HCEC 1CT (cell line): ENCODE results near the gene LCN1.
A peak's percentile ranks its signal among the peaks of the same experiment; 100 is the strongest.

Source experiments
- DNase-seq: peaks from one replicate; pipeline ENCODE4 v3.0.0-alpha.2; 2017

LCN1 gene

DNA sequence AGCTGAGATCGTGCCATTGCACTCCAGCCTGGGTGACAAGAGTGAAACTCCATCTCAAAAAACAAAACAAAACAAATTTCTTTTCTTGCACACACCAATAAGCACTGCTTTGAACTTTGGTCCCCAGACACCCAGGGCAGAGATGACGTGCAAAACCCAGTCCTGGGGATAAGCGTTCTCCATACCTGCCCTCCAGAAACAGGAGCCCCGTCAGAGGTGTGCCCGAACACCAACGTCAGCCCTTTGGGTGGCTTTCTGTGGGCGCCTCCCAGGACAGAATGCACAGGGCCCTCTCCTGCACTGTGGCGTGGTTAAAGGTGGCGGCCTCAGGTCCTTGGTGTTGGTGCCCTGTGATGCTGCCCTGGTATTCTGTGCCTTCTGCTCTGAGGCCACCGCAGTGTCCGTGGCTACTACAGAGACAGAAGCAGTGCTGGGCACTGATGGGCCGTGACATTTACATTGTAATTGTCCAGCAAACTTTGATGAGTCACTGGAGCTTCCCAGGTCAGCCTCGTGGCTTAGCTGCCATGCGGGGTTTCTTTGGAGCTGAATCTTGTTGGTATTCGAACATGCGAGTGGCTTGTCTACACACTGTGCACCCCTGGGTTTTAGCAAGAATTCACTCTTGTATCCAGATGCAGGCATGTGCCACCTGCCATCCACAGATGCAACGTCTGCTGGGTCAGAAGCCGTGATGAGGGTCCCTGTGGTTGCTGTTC is 31.9 kb upstream of the LCN1 start:
- DNase-seq = no peak

DNA sequence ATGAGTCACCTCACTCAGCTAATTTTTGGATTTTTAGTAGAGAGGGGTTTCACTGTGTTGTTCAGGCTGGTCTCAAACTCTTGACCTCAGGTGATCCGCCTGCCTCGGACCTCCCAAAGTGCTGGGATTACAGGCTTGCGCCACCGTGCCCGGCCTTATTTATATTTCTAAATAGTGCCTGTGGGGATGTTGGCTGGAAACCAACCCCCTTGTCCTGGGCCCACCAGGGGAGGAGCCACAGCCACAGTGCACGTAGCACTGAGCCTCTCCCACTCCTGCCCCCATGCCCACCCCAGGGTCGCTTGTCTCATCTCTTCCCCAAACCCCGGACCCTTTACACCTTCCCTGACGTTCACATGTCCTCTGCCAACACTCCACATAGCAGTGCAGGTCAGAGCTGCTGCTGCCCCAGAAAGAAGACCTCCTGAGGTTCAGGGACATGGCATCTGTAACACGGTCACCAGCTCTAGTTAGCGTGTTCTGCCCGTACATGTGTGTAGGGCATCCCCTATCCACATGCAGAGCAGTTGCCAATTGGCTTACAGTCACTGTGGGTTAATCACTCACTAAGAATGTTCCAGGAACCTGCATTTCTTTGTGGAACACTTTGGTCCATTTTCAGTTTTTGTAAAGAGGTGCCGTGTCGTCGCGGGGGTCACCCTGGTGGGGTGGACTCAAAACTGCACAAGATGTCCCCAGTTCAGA is 30.9 kb upstream of the LCN1 start:
- DNase-seq = no peak

DNA sequence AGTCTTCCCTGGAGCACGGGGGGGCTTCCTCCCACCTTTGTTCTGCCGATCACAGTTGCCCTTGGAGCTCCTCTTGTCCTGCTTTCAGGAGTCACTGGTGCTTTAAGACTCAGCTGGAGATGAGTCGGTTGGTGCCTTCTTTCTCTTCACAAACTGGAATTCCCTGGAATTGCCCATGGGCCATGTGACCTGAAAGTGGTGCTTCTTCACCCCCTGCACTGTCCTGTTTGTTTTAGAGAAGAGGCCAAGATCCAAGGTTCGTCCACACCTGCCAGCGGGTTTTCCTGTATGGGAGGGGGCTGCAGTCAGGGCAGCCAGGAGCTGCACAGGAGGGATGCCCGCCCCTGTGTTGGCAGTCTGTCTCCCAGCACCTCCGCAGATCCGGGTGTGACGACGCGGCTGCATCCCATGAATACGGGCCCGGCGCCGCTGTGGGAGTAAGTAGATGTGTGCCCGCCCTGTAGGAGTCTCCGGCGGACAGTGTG is 30.2 kb upstream of the LCN1 start:
- DNase-seq = no peak

DNA sequence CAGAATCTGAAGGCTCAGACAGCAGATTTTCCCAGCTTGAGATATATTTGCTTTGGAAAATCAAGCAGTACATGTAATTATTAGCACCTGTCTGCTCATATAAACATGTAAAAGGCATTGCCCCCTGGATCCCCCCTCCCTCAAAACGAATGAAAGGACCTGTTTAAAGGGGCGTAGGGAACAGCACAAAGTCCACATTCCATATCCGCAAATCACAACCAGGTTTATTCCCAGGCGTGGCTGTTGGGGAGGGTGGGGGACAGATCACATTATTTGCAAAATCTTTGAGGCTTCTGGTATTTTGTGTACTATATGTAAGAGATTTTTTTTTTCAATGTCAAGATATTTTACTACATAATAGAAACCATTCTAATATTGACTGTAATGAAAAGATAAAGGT is 29.5 kb upstream of the LCN1 start:
- no peak for DNase-seq

DNA sequence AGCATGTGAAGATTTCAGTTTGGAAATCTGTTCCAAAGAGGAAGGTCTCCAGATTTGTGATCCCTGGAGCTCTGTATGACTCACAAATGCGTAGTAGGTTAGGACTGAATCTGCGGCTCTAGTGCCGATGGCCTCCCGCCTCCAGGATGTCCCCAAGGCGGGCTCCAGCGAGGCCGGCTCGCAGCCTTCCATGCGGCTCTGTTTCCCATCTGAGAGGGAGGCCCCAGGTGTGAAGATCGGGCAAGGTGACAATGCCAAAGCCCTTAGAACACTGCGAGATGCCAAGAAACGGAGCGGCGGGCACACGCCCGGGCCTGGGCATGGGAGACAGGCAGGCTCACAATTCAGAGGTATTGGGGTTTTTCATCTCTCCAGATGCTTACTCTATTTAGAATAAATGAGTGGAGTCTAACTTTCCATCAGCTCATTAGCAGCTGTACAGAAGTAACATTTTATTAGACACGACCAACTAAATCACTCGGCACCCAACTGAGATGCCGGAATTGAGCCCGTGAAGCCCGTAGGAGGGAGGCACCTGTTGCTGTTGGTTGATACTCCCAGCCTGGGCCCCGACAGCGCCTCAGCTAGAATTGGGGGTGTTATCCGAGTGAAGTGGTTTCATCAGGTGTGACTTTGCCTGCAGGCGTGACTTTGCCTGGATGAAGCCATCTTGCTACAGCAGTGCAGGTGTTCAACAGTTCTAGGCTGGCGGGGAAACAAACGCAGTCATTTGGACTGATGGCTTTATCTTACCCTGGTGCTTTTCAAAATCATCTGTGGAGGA is 28.2 kb upstream of the LCN1 start:
- DNase-seq = no peak

DNA sequence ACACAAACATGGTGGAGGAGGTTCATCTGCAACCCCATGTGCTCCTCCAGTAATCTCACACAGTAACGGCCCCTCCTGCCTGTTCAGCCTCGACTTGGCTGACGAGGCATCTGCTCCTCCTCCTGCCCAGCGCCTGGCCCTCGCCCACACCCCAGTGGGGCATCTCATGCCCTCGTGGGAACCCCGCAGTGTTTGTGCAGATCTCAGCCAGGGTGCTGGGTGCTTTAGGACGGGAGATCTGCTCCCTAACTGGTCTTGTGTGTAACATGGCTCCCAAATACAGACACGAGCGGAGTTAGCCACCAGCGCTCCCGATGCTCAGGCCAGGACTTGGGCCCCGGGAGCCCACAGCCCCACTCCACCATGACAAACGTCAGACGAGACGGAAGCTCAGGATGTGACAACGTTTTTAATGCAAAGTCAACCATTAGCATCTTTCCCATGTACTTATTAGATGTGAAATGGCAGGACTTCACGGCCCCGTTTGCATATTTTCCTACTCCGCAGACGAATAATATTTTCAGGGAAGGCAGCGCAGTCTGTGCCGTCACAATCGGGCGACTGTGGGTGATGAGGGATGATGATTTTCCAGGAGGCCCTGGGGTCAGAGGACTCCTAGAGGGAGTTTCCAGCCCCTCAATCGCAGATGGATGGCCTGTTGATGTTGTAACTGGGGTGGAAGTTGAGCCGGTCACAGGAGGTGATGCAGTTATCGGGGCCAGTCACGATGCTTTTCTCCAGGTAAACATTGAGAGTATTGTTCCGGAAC is 26.3 kb upstream of the LCN1 start:
- DNase-seq = no peak

DNA sequence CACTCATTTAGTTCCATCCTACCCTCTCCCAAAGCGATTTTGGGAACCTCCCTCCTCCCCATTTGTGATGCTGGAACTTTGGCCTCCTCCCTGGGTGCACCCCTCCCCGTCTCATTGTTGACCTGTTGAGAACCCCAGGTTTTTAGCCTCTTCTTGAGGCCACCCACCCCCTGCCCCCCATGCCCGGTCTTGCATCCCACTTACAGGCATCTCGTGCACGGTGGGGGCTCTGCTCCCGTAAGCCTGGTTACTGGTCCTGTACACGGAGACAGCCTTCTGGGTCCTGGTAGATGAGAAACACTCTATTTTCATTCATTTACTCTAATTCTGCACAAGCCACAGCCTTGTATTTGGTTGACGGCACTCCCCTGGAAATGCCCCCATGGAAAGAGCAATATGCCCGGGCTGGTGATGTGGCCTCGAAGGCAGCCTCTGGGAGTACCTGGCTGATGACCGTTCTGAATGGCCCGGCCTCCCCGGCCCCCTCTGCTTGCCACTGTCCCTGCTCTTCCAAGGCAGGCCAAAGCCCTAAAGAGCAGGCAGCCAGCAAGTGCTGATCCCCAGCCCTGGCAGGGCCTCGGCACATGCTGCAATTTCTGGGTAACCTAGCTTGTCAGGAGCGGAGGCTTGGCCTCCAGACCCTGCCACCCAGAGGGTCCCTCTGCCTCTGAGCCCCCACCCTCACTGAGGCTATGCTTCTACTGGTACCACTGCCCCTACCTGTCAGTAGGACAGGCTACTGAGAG is 22.7 kb upstream of the LCN1 start:
- no peak for DNase-seq

DNA sequence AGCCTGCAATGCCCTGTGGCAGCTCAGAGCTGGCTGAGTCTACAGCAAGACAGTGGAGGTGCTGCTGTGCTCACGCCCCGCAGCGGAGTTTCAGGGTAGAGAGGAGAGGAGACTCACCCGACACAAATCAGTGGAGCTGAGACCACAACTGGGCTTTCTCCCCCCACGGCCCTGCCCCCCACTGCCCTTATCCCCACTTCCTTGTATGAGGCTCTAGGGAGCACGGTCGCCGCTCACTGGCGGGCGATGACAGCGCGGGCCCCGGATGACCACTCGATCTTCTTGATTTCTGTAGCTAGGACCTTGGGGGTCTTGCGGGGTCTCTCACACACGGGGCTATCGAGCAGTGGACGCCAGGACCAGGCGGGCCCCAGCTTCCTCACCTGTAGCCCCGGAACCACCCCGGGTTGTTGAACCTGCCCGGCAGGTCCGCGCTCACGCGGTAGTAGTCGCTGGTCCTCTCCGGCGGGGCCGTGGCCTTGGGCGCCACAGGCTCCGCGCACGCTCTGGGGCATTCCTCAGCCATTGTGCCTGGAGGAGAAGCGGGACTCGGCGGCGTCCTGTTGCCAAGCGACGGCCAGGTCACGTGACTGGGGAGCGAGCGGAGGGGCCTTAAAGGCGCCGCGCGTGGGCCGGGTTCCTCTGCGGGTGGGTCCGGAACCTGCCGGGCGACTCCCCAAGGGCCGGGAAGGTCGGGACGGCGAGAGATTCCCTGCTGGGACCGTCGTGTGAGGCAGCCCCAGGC is 21.7 kb upstream of the LCN1 start:
- DNase-seq = peak; percentile 81

DNA sequence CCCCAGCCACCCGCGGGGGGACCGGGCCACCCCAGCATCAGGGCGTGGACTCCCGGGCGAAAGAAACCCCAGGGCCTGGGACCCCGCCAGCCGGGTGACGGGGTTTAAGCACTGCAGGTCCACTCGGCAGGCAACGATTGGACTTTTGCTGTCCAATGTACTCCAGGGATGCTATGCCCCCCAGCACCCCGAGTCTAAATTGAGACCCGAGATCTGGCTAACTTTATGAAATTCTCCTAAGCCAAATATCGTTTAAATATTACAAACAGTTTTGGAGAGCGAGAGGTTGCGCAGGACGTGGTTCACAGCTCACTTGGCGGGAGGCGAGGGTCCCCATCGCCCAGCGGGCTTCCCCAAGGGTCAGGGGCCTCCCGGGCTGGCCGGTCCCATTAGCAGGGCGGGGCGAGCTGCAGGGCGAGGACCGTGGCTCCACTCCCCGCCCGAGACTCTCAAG is 21.1 kb upstream of the LCN1 start:
- peak; percentile 12 for DNase-seq

DNA sequence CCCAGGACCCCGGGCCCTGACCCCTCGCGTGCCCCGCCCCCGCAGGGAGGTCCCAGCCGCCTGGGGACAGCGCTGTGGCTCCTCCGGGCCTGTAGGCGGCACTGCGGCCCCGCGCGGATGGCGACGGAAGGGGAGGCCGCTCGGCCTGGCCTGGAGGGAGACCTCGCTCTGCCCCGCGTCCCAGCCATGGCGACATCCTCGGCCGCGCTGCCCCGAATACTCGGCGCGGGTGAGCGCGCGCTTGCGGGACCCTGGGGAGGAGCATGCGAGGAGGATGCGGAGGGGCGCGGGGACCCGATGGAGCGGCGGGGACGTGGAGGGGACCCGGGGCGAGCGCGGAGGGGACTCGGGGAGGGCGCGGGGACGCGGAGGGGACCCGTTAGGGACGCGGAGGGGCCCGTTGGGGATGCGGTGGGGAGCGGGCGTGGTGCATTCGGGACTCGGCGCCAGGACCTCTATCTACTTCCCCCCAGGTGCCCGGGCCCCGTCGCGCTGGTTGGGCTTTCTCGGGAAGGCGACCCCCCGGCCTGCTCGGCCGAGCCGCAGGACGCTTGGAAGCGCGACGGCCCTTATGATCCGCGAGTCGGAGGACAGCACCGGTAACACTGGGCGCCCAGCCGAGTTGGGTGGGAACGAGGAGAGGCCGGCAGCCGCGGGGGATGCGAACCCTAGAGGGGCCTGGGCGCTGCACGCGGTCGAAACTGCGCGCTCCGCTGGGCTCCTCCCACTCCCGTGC is 20.5 kb upstream of the LCN1 start, which contains the start of gene MRPS2:
MRPS2 (plus strand) TSS at position 158 of the 736 bp plus-strand sequence; CDS start at position 187, 29 bp downstream.
- DNase-seq = peak; percentile 84

DNA sequence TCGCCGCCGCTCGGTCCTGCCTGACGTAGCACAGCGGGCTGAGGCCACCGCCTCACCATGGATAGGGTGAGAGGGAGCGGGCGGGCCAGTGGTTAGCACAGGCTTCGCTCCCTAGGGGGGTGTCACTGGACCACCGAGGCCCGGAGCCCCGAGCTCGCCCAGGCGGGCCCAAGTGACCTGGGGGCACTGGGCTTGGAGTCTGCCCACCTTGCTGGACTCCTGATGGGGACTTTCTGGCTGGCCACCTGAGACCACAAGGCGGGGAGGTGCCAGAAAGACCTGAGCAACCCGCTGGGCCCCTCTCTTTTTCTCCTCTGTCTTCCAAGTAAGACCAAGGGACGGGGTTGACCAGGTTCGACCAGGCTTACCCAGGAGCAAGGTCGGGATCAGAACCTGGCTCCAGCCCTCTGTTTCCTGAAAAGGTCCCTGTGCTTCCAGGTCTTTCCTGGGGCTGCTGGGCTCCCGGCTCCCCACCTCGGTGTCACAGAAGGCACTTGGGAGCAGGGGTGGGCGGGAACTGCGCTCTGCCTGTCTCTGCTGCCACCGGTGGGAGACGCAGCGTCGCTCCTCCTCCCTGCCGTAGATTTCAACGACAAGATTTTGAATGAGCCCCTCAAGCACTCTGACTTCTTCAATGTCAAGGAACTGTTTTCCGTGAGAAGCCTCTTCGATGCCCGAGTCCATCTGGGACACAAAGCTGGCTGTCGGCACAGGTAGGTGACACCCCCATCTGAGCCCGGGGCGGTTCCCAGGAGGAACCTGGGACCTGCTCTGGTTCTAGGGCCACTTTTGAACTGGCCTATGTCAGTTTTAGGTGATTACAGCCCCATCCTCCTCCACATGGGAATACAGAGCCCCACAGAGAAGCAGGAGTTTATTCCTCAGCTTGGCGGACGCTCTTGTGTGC is 19.7 kb upstream of the LCN1 start:
- DNase-seq = no peak

DNA sequence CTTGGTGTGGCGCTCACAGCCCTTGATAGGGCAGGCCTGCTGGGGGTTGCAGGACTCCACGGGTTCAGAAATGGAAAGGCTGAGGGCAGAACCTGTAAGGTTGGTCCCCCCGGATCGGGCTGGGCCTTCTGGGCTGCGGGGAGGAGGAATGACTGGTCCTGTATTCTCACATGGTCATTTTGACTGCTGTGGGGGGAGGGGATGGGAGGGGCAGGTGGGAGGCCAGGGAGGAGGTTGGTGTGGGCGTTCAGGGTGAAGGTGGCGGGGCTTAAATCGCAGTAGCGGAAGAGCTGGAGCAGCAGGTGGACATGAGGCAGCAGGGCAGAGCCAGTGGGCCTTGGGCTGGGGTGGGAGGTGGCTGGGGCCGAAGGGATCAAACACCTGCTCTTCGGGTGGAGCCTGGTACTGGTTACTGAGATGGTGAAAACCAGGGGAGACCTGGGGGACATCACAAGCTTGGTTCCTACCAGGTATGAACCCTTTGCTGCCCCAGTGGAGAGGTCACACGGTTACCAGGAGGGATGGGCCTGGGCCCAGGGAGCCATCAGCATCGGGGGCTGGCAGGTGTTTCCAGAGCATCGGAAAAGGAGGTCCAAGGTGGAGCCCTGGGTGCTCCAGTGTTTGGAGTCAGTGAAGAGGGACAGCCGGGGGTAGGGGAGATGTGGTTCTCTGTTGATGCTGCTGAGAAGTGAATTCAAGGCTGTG is 18.9 kb upstream of the LCN1 start:
- no peak for DNase-seq

DNA sequence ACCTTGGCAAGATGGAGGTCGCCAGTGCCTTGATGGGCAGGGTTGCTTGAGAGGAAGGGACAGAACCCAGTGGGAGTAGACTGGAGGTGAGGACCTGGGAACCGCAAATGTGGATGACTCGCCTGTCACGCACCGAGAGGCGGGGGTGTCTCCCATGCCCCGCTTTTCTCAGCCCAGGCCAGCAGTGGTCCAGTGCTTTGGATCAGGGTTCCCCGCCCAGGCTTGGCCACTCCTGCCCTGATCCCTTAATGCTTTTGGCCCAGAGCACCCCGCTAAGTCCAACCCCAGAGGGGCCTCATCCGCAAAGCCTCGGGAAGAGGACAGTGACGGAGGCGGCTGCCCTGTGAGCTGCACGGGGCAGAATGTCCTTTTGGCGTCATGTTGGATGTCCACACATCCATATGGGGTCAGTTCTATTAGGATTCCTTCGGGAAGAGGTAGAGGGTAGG is 18.3 kb upstream of the LCN1 start:
- DNase-seq = no peak

DNA sequence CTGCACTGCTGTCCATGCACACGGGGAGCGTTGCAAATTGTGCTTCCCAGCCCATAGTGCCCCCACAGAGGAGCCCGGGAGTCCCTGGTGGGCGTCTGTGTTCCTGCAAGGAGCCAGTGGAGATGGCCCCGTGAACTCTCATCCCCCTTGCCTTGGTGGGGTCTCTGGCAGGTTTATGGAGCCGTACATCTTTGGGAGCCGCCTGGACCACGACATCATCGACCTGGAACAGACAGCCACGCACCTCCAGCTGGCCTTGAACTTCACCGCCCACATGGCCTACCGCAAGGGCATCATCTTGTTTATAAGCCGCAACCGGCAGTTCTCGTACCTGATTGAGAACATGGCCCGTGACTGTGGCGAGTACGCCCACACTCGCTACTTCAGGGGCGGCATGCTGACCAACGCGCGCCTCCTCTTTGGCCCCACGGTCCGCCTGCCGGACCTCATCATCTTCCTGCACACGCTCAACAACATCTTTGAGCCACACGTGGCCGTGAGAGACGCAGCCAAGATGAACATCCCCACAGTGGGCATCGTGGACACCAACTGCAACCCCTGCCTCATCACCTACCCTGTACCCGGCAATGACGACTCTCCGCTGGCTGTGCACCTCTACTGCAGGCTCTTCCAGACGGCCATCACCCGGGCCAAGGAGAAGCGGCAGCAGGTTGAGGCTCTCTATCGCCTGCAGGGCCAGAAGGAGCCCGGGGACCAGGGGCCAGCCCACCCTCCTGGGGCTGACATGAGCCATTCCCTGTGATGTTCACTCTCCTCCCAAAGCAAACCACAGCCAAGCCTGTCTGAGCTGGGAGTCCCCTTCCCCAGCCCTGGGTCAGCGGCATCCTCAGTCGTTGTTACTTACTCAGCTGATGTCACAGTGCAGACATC is 17.6 kb upstream of the LCN1 start:
- DNase-seq = no peak

DNA sequence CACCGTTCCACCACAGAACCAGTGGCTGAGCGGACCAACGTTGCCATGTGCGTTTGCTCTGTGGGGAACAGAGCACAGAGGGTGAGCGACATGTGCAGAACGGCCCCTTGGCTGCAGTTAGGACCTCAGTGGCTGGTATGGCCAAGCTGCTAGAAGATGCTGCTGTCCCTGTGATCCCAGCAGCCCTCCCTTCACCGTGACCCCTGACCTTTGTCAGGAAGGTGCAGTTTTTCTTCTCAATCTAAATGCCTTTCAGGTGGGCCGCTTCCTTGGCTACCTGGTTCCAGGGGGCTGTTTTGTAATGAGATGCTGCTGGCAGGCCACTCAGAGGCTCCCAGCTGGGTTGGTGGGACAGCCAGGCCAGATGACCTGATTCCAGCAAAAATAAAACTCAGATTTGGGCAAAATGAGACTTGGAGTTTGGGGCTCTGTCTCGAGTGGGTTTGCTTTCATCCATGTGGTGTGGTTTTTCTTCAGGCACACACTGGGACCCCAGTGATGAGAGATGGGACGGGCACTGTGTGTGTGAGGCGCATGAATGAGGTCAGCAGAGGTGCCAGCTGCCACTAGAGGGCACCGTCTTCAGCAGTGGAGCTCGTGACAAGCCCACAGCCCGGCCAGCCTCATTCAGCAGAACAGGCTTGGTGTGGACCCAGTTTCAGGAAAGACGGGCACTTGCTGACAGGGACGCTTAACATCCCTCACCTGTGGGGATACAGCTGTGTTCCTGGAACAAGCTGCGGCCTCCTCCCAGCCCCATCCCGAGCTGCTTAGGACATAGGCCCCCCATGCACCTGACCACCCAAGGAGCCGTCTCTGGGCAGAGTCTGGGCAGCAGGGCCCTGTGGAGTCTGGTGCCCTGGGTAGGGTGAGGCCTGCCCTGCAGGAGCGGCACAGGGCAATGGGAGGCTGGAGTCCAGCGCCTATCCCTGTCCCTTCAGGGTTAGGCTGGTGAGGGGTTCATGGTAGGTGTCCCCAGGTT is 16.7 kb upstream of the LCN1 start:
- peak; percentile 52 for DNase-seq
